Erythroblast (primary cell): ENCODE results near the gene SPG11.

Experiments
- GATA1 ChIP-seq: IDR thresholded peaks from 2 replicates; pipeline ENCODE4 v1.6.1; 2011; ENCODE audit warnings: low read depth, mild to moderate bottlenecking, control low read depth, low read length, moderate library complexity
- POLR2A ChIP-seq: IDR thresholded peaks from 2 replicates; pipeline ENCODE4 v1.6.1; 2011; ENCODE audit warnings: mild to moderate bottlenecking, low read length

DNA sequence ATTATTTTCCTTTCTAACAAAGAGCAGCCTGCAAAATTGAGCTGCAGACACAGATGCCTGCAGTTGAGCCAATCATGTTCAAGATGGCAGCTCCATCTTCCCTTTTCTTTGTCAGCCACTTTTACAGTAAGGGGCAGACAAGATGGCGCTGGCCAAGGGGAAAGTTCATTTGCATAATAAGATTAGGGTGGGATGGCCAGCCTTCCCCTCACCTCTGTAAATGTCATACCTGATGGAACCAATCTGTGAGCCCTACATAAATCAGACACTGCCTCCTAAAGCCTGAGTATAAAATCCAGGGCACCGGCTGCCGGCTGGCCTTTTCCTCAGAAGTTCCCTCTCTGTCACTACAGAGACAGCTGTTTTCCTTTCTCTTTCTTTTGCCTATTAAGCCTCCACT lies 31.8 kb upstream of the SPG11 start:
- TF ChIP-seq POLR2A (no peak), GATA1 (no peak)
